B cell (primary cell): ENCODE results near the gene DKK1. TPM values are rescaled to one million over a fixed set of nuclear protein-coding genes. Genes with fewer than 3 reads are reported as not detected.

Experiments
- ATAC-seq: fragments of 200-7000 bp; cut with Tn5 transposase; one replicate; pipeline ENCODE4 v1.10.0; 2021; ENCODE audit warnings: low read depth, mild to moderate bottlenecking, moderate number of reproducible peaks, moderate library complexity
- CTCF ChIA-PET: fragments of 350-600 bp; sonication (Branson Sonifier 250); formaldehyde crosslinking; loops from one replicate; lab custom pipeline; 2021; ENCODE audit warnings: antibody characterized with exemption, inconsistent platforms; lab: Charles Lee
- POLR2A ChIA-PET: fragments of 350-600 bp; sonication (Branson Sonifier 250); formaldehyde crosslinking; loops from one replicate; lab custom pipeline; 2021; ENCODE audit warnings: antibody characterized with exemption; lab: Charles Lee
- DNase-seq: peaks from one replicate; pipeline ENCODE4 v3.0.0; 2013
- H2AFZ ChIP-seq: 2 replicates; pipeline ENCODE4 v1.6.1; 2012; ENCODE audit warnings: mild to moderate bottlenecking, low read depth, low read length; ENCODE audit not compliant: insufficient read depth, poor library complexity, severe bottlenecking
- H3K27ac ChIP-seq, 2 donors: 1 replicate in 1 of 2; 2 replicates in 1 of 2; pipeline ENCODE4 v1.5.1; 2012 to 2013; ENCODE audit warnings: low read length in 2 of 2, mild to moderate bottlenecking in 2 of 2, moderate library complexity in 1 of 2
- H3K27me3 ChIP-seq, 4 experiments: fragments of 200-600 bp in 1 of 4; sonication (generic) in 1 of 4; replicated peaks in 1 of 4; 1 replicate in 2 of 4; 2 replicates in 2 of 4; pipeline versions ENCODE4 v1.6.1 to v1.7.0; 2013 to 2016; ENCODE audit warnings: low read length in 3 of 4, mild to moderate bottlenecking in 2 of 4, mixed read lengths in 1 of 4, moderate library complexity in 1 of 4; ENCODE audit not compliant: insufficient read depth in 4 of 4, control insufficient read depth in 3 of 4; ENCODE audit errors: control extremely low read depth in 1 of 4
- H3K36me3 ChIP-seq, 2 experiments: replicated peaks in 1 of 2; 1 replicate in 1 of 2; 2 replicates in 1 of 2; pipeline versions ENCODE4 v1.6.1 to v1.7.1; 2013; ENCODE audit warnings: low read length in 1 of 2; ENCODE audit not compliant: insufficient read depth in 2 of 2, control insufficient read depth in 1 of 2; ENCODE audit errors: control extremely low read depth in 1 of 2, extremely low read depth in 1 of 2
- H3K4me1 ChIP-seq, 2 donors: fragments of 200-600 bp in 1 of 2; sonication (generic) in 1 of 2; 1 replicate in 1 of 2; 2 replicates in 1 of 2; pipeline versions ENCODE4 v1.5.1 to v1.6.1; 2013 to 2017; ENCODE audit warnings: low read length in 2 of 2; ENCODE audit not compliant: control insufficient read depth in 2 of 2, insufficient read depth in 2 of 2
- H3K4me2 ChIP-seq: replicated peaks from 2 replicates; pipeline ENCODE3; 2012; ENCODE audit warnings: mild to moderate bottlenecking, low read depth, low read length; ENCODE audit not compliant: poor library complexity, severe bottlenecking
- H3K4me3 ChIP-seq, 5 experiments: fragments of 200-600 bp in 1 of 5; sonication (generic) in 1 of 5; 1 replicate in 3 of 5; 2 replicates in 2 of 5; pipeline versions ENCODE4 v1.5.1 to v1.7.0; 2011 to 2016; ENCODE audit warnings: low read length in 4 of 5, mild to moderate bottlenecking in 4 of 5, low read depth in 2 of 5, control low read depth in 1 of 5, moderate library complexity in 1 of 5; ENCODE audit not compliant: insufficient read depth in 1 of 5; ENCODE audit errors: control extremely low read depth in 1 of 5, extremely low read depth in 1 of 5
- H3K79me2 ChIP-seq: fragments of 200-600 bp; sonication (generic); one replicate; pipeline ENCODE4 v1.6.0; 2016; ENCODE audit warnings: low read length; ENCODE audit not compliant: control insufficient read depth, insufficient read depth
- H3K9ac ChIP-seq: fragments of 200-600 bp; sonication (generic); 2 replicates; pipeline ENCODE4 v1.6.1; 2017; ENCODE audit warnings: mild to moderate bottlenecking, low read length, moderate library complexity
- H3K9me3 ChIP-seq, 3 donors: one replicate each; pipeline versions ENCODE4 v1.6.1 to v1.7.1; 2013; ENCODE audit warnings: low read length in 2 of 3; ENCODE audit not compliant: control insufficient read depth in 2 of 3, insufficient read depth in 1 of 3; ENCODE audit errors: control extremely low read depth in 1 of 3
- H4K20me1 ChIP-seq: 2 replicates; pipeline ENCODE4 v1.6.0; 2012; ENCODE audit warnings: mild to moderate bottlenecking, low read length; ENCODE audit not compliant: insufficient read depth, control insufficient read depth, poor library complexity, severe bottlenecking
- H3K27ac Mint-ChIP-seq: one replicate; pipeline ENCODE4 v1.8.0; 2021; ENCODE audit warnings: mixed read lengths
- H3K27me3 Mint-ChIP-seq: one replicate; pipeline ENCODE4 v1.8.0; 2021; ENCODE audit warnings: mixed read lengths
- H3K4me1 Mint-ChIP-seq: one replicate; pipeline ENCODE4 v1.8.0; 2021; ENCODE audit warnings: mixed read lengths
- H3K4me3 Mint-ChIP-seq: one replicate; pipeline ENCODE4 v1.8.0; 2021; ENCODE audit warnings: mixed read lengths
- H3K9me3 Mint-ChIP-seq: one replicate; pipeline ENCODE4 v1.8.0; 2022; ENCODE audit warnings: mixed read lengths; ENCODE audit not compliant: insufficient read depth
- CTCF ChIP-seq: fragments of 200-600 bp; IDR thresholded peaks from one replicate; pipeline ENCODE4 v1.8.0; 2022; ENCODE audit warnings: antibody characterized with exemption, mild to moderate bottlenecking
- EZH2 ChIP-seq: IDR thresholded peaks from 2 replicates; pipeline ENCODE4 v1.6.1; 2012; ENCODE audit warnings: borderline replicate concordance, low read depth, mild to moderate bottlenecking, moderate library complexity, low read length; ENCODE audit not compliant: insufficient read depth, poor library complexity, severe bottlenecking
- WGBS: methylation state at CpG from one replicate; pipeline ENCODE4 v1.1.5; 2013; ENCODE audit warnings: missing lambda C conversion rate; ENCODE audit not compliant: insufficient coverage; 5-methylcytosine and 5-hydroxymethylcytosine counted together
- intact Hi-C: fragments of 100-400 bp; cut with micrococcal nuclease; formaldehyde crosslinking; loops from one replicate; pipeline ENCODE4 v1.10.0; 2022
- polyA plus RNA-seq: library from polyadenylated mRNA; depleted of rRNA; stranded (reverse); fragments of >200 nt; gene quantifications from 2 replicates; pipeline ENCODE4 v1.2.3, GENCODE V29; 2012
- total RNA-seq, 2 donors: library from RNA; stranded (reverse); fragments of 120-200 nt in 1 of 2; gene quantifications; 1 replicate in 1 of 2; 2 replicates in 1 of 2; pipeline versions ENCODE4 v1.2.3 to v1.2.4, GENCODE V29; 2013 to 2022

Gene DKK1
- total and polyA plus RNA-seq, 2 donors (not counting 1 experiment from before 2014, with no cell fraction given), result not detected

GRCh38 chr10:52343439-52343838 is 29.4 kb downstream of the DKK1 start:
- no peak overlapping the region for H3K4me3 Mint-ChIP-seq
- Histone ChIP-seq H3K4me2 (no peak overlapping the region), H3K9ac (no peak overlapping the region), H3K4me3 (no peak overlapping the region), H3K27me3 (no peaks in the 10 kb centered on the region), H3K36me3 (no peaks in the 10 kb centered on the region), H2AFZ (no peak overlapping the region), H3K27ac (no peak overlapping the region), H3K9me3 (peaks cover 0 to 18% (median 3%) of the 10 kb centered on the region in 3 donors), H4K20me1 (no peaks in the 10 kb centered on the region), H3K4me1 (no peaks in the 10 kb centered on the region), H3K79me2 (no peaks in the 10 kb centered on the region)
- ChIA-PET CTCF (no interaction called here), POLR2A (no interaction called here)
- TF ChIP-seq CTCF (no peak), EZH2 (no peak)
- no peaks in the 10 kb centered on the region for H3K9me3 Mint-ChIP-seq
- H3K27ac Mint-ChIP-seq, result no peak overlapping the region
- no peak for ATAC-seq
- WGBS, result no CpG with 5 or more reads among the region's 4 CpGs
- H3K27me3 Mint-ChIP-seq, result no peaks in the 10 kb centered on the region
- H3K4me1 Mint-ChIP-seq, result no peaks in the 10 kb centered on the region
- DNase-seq, result no peak
- intact Hi-C loops, result no loop called here

- intact Hi-C loops, result no loop called here
- Mint-ChIP-seq H3K27ac (no peak overlapping the region), H3K27me3 (no peaks in the 10 kb centered on the region), H3K4me1 (no peaks in the 10 kb centered on the region), H3K4me3 (no peak overlapping the region), H3K9me3 (no peaks in the 10 kb centered on the region)
- TF ChIP-seq EZH2 (no peak), CTCF (no peak)
- no peak overlapping the region for H2AFZ ChIP-seq
- no peaks in the 10 kb centered on the region for H3K79me2 ChIP-seq
- no peaks in the 10 kb centered on the region for H4K20me1 ChIP-seq
- no peaks in the 10 kb centered on the region for H3K36me3 ChIP-seq
- H3K9ac ChIP-seq, result no peak overlapping the region
- H3K27ac ChIP-seq, result no peak overlapping the region
- DNase-seq, result no peak
- no peaks in the 10 kb centered on the region for H3K4me1 ChIP-seq
- no peak overlapping the region for H3K4me2 ChIP-seq
- H3K27me3 ChIP-seq, result no peaks in the 10 kb centered on the region
- ChIA-PET CTCF (no interaction called here), POLR2A (no interaction called here)
- peaks cover 0 to 18% (median 3%) of the 10 kb centered on the region in 3 donors for H3K9me3 ChIP-seq
- no peak overlapping the region for H3K4me3 ChIP-seq
- WGBS, result 95% methylated on average over 26 of the region's 27 CpGs
- no peak for ATAC-seq
These were observed 32.6 kb downstream of the DKK1 start for GRCh38 chr10:52346394-52347326.
